BLaER1 treated with 17β-estradiol and CSF1 and Interleukin-3, amounts not matched to agents 10 nM and 100 nM (cell line): ENCODE data around the gene HNRNPH3.

Source experiments
- H3K27ac ChIP-seq, 11 experiments: shearing (Covaris generic); formaldehyde crosslinking; 2 replicates each; pipeline ENCODE4 v1.8.1; 2022
- H3K27me3 ChIP-seq, 11 experiments: shearing (Covaris generic); formaldehyde crosslinking; 2 replicates each; pipeline ENCODE4 v1.8.1; 2022
- H3K36me3 ChIP-seq, 11 experiments: shearing (Covaris generic); formaldehyde crosslinking; 2 replicates each; pipeline ENCODE4 v1.8.1; 2022
- H3K4me1 ChIP-seq, 10 experiments: shearing (Covaris generic); formaldehyde crosslinking; 2 replicates each; pipeline ENCODE4 v1.8.1; 2022
- H3K4me2 ChIP-seq, 11 experiments: shearing (Covaris generic); formaldehyde crosslinking; 2 replicates each; pipeline ENCODE4 v1.8.1; 2022
- H3K4me3 ChIP-seq, 10 experiments: shearing (Covaris generic); formaldehyde crosslinking; 2 replicates each; pipeline ENCODE4 v1.8.1; 2022
- H3K9ac ChIP-seq, 11 experiments: shearing (Covaris generic); formaldehyde crosslinking; 2 replicates each; pipeline ENCODE4 v1.8.1; 2022
- H3K9me3 ChIP-seq, 11 experiments: shearing (Covaris generic); formaldehyde crosslinking; replicated peaks in 1 of 11; 2 replicates each; pipeline ENCODE4 v1.8.1; 2022
- H4K20me1 ChIP-seq, 11 experiments: shearing (Covaris generic); formaldehyde crosslinking; 2 replicates each; pipeline ENCODE4 v1.8.1; 2022
- Cebpa-rat ChIP-seq, 11 experiments: shearing (Covaris generic); IDR thresholded peaks; 2 replicates each; pipeline ENCODE4 v1.8.1; 2022

HNRNPH3 gene

DNA sequence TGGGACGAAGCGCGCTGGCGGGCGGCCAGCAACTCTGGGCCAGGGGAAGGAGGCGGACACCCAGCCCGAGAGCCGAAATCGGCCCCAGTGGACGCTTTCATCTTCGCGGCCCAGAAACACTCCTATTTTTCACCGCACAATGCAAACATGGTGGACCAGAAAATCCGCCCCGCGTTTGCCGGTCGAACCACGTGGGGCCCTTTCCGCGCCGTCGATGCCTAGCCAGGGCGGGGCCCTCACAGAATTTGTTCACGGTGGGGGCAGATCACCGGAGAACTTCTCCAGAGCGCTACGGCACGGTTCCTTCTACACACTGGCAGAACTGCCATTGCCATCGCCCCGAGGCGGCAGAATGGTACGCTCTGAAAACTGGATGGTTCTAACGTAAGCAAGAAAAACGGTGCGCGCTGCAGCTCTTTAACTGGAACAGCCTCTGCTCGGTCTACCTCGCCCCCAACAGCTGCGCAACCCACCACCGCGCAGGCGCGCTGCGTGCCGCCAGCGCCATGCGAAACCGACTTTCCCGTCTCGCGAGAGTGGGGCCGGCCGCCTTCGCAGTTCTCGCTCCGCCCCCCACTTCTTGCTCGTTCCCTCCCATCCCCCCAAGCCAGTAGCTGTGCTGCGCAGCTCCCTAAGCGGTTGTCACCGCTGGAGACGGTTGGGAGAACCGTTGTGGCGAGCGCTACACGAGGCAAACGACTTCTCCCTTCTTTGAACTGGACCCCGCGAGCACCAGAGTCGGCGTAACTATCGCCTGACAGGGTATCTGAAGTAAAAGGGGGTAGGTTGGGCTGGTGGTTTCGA, at the start of gene HNRNPH3:
Gene HNRNPH3, plus strand, starts transcription at position 610 of the 804 bp plus-strand sequence. CDS start 5,158 bp downstream, outside the sequence.
- no peak for TF ChIP-seq Cebpa-rat (IDR thresholded peaks at IDR 0.05)
- Histone ChIP-seq H3K4me2 (peak within 1 kb of the TSS; percentile 83 to 99 (median 92)), H3K9ac (peak within 1 kb of the TSS; percentile 97 to 100 (median 99)), H3K9me3 (peaks cover 0 to 16% (median 0%) of the 10 kb centered on the region in 11 experiments; a peak in 7 of 22 replicates), H3K27ac (peak within 1 kb of the TSS; percentile 98 to 100 (median 99)), H3K36me3 (peaks cover 10 to 32% (median 18%) of the 10 kb centered on the region in 11 experiments; a peak in 18 of 22 replicates), H3K4me3 (peak within 1 kb of the TSS; percentile 65 to 95 (median 89)), H3K4me1 (peaks cover 51 to 68% (median 59%) of the 10 kb centered on the region in 10 experiments), H4K20me1 (peaks cover 38 to 42% (median 41%) of the 10 kb centered on the region in 11 experiments), H3K27me3 (no peaks in the 10 kb centered on the region)

DNA sequence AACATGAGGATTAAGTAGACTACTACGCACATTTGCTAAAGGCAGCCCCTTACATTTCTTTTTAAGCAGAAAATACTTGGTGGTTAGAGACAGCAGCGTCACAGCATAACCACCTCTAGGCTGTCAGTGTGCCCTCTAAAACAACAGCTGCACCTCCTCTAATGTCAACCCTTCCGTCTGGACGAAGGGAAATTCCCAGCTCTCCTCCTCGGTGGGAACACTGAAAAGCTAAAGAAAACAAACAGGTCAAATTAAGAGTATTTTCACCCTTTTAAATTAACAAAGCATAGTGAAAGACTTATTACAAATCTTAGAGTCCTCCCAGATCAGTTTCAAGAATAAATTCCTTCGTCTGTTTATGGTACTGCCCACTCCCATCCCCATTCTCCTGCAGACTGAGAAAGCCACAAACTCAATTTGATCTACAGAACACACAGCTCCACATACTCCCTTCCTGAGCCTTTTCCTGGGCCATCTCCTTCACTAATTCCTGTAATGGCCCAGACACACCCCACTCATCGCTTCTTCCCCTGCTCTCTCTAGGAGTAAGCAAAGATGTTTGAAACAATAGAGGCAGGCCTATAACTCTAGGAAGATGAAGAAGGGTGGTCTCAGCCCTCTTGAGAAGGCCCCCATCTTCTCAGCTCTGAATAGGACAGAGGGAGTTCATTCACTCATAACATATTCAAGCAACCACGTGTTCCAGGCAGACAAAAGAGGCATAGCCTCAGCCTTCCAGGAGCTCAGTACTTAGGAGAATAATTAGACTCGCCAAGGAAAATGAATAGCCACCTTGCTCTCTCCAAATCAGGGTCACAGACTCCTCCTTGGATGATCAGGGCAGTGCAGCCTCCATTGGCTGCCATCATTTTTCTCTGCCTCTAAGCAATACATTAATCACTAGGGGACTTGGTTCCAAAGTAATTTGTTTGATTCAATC, 47.5 kb upstream of the HNRNPH3 start:
- H4K20me1 ChIP-seq = no peaks in the 10 kb centered on the region
- no peak overlapping the region for H3K4me2 ChIP-seq
- no peaks in the 10 kb centered on the region for H3K27me3 ChIP-seq
- H3K9me3 ChIP-seq = peaks cover 12 to 17% (median 15%) of the 10 kb centered on the region in 11 experiments
- no peak for TF ChIP-seq Cebpa-rat (IDR thresholded peaks at IDR 0.05)
- no peaks in the 10 kb centered on the region for H3K36me3 ChIP-seq
- no peak overlapping the region for H3K4me3 ChIP-seq
- no peaks in the 10 kb centered on the region for H3K4me1 ChIP-seq
- no peak overlapping the region for H3K27ac ChIP-seq
- H3K9ac ChIP-seq = no peak overlapping the region

DNA sequence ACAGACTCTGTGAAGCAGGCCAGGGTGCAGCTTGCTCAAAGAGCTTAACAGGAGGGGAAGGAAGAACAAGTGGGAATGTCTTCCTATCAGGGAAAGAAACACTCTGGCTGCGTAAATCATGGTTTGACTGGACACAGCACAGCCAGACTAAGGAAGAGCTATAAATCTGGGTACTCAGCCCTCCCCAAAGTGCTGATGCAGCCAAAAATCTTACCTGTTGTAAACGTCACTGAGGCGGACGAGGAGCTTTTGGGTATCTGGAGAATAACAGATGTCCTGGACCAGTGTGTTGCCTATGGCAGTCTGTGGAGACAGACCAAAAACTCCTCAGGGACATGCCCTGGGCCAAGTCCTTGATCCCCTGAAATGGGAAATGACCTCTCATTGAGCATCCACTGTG, 43.1 kb upstream of the HNRNPH3 start:
- H3K9me3 ChIP-seq = no peaks in the 10 kb centered on the region
- H4K20me1 ChIP-seq = no peaks in the 10 kb centered on the region
- no peak overlapping the region for H3K27ac ChIP-seq

DNA sequence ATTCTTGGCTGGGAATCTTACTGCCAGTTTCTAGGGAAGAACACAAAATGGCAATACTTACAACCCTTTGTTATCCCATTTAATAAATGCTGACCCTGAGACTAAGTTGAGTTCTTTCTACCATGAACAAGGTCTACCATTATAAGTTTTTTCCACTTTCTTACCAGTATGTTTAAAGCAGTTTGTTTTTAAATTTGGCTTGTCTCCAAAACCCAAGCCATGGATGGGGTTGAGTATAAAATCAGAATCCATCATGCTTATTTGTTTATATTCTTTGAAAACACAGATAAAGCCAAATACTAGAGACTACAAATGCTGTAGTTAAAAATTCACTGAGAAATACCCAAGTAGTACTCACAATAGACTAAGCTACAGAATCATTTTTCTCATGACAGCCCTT, 41.1 kb upstream of the HNRNPH3 start:
- no peaks in the 10 kb centered on the region for H3K4me1 ChIP-seq
- H3K9ac ChIP-seq = no peak overlapping the region
- H3K4me2 ChIP-seq = no peak overlapping the region
- H4K20me1 ChIP-seq = no peaks in the 10 kb centered on the region
- no peaks in the 10 kb centered on the region for H3K9me3 ChIP-seq
- no peaks in the 10 kb centered on the region for H3K27me3 ChIP-seq
- no peak overlapping the region for H3K4me3 ChIP-seq
- H3K27ac ChIP-seq = no peak overlapping the region
- peaks cover 0 to 9% (median 0%) of the 10 kb centered on the region in 11 experiments; a peak in 3 of 22 replicates for H3K36me3 ChIP-seq
- no peak for TF ChIP-seq Cebpa-rat (IDR thresholded peaks at IDR 0.05)

More for the DNA sequence above, 43.1 kb upstream of the HNRNPH3 start:
- Histone ChIP-seq H3K36me3 (peaks cover 0 to 6% (median 0%) of the 10 kb centered on the region in 11 experiments; a peak in 3 of 22 replicates), H3K4me1 (no peaks in the 10 kb centered on the region), H3K9ac (no peak overlapping the region), H3K4me2 (no peak overlapping the region), H3K4me3 (no peak overlapping the region), H3K27me3 (no peaks in the 10 kb centered on the region)
- TF ChIP-seq Cebpa-rat (IDR thresholded peaks at IDR 0.05) = no peak

DNA sequence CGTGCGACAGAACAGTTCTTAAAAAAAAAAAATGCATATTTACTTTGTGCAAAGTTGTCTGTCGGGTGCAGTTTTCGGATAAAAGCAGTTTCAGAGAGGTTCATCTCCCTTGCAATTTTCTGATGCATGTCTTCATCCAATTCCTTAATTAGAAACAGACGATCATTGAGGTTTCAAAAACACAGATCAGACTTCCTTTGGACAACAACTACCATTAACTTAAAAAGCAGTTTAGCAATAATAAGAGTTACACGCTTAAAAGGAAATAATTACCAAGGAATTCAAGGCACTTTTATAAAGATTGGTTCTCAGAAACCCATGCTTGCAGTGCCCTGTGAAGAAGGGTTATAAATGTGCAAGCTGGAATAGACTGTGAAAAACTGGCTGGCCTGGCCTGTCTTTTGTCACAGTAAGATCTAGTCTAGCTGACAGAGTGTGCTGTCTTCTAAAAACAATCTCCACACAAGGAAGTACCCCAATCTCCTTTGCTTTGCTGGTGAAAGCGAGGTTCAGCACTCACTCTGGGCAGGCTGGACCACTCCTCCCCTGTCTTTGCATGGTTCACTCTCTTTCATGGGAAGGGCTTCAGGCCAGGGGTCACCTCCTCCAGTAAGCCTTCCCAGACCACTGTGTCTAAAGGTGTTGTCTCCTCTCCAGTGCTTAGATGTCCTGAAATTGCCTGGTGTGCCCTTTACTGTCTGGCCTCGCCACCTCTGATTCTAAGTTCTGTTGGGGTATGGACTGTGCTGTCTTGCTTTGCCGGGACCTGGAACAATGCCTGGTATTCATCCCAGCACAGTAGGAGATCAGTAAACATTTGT, 34.8 kb upstream of the HNRNPH3 start:
- H3K36me3 ChIP-seq = peaks cover 0 to 5% (median 0%) of the 10 kb centered on the region in 11 experiments; a peak in 1 of 22 replicates
- H3K4me2 ChIP-seq = no peak overlapping the region
- H3K9me3 ChIP-seq = no peaks in the 10 kb centered on the region
- H3K4me1 ChIP-seq = peaks cover 0 to 20% (median 0%) of the 10 kb centered on the region in 10 experiments; a peak in 8 of 20 replicates
- no peaks in the 10 kb centered on the region for H4K20me1 ChIP-seq
- no peak for TF ChIP-seq Cebpa-rat (IDR thresholded peaks at IDR 0.05)
- H3K27me3 ChIP-seq = no peaks in the 10 kb centered on the region
- H3K27ac ChIP-seq = 0 out of 22 replicates have a peak overlapping the region, but pooled peaks of 1 of the 11 experiments have one; percentile 13
- no peak overlapping the region for H3K4me3 ChIP-seq
- H3K9ac ChIP-seq = peak overlapping the region in 1 of 11 experiments; percentile 31; a peak in 1 of 22 replicates

- no peaks in the 10 kb centered on the region for H4K20me1 ChIP-seq
- H3K9me3 ChIP-seq = no peaks in the 10 kb centered on the region
- peak overlapping the region in 4 of 11 experiments; percentile 7 to 42 (median 22); a peak in 3 of 22 replicates for H3K4me2 ChIP-seq
- H3K36me3 ChIP-seq = no peaks in the 10 kb centered on the region
- H3K4me3 ChIP-seq = no peak overlapping the region
- H3K4me1 ChIP-seq = peaks cover 0 to 20% (median 0%) of the 10 kb centered on the region in 10 experiments; a peak in 8 of 20 replicates
- H3K9ac ChIP-seq = no peak overlapping the region
- peak overlapping the region in 3 of 11 experiments; percentile 21 to 53 (median 37); a peak in 3 of 22 replicates for H3K27ac ChIP-seq
- TF ChIP-seq Cebpa-rat (IDR thresholded peaks at IDR 0.05) = no peak
- H3K27me3 ChIP-seq = no peaks in the 10 kb centered on the region
Observed at GRCh38 chr10:68301301-68301700, 30.6 kb upstream of the HNRNPH3 start.

DNA sequence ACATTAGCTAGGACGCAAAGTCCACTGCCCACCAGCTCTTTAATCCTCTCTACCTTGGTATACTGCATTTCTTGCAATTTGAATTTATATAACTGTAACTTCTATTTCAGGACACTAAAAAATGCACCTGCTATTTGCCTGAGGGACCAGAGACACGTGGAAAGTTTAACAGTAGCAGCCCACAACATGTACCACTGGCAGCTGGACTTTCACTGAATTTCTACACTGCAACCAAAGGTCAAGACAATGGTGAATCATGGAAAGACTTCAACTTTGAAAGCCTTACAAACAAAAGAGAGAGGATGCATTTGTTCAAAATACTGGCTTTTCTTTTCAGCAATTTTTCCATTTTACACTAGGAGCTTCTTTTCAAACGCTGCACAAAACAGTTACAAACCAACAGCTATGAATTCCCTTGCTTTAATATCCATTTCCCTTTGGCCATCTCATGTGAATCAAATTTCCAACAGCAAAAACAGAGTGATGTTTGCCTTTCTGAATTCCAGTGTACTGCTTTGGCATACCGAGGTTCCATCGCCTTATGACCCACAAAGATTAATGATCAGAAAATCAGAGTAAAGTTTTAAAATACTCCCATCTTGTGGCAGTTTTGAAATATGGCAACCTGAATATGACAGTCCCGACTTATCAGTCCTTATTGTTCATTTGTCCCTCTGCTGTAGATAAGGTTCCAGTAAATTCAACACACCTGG, 29.9 kb upstream of the HNRNPH3 start:
- Histone ChIP-seq H3K36me3 (no peaks in the 10 kb centered on the region), H3K4me2 (peak overlapping the region in 1 of 11 experiments; percentile 42; a peak in 1 of 22 replicates), H3K27me3 (no peaks in the 10 kb centered on the region), H3K27ac (no peak overlapping the region; a peak in 1 of 22 replicates), H3K4me3 (no peak overlapping the region), H3K9me3 (no peaks in the 10 kb centered on the region), H3K9ac (no peak overlapping the region), H3K4me1 (peaks cover 0 to 25% (median 0%) of the 10 kb centered on the region in 10 experiments; a peak in 8 of 20 replicates), H4K20me1 (no peaks in the 10 kb centered on the region)
- no peak for TF ChIP-seq Cebpa-rat (IDR thresholded peaks at IDR 0.05)

DNA sequence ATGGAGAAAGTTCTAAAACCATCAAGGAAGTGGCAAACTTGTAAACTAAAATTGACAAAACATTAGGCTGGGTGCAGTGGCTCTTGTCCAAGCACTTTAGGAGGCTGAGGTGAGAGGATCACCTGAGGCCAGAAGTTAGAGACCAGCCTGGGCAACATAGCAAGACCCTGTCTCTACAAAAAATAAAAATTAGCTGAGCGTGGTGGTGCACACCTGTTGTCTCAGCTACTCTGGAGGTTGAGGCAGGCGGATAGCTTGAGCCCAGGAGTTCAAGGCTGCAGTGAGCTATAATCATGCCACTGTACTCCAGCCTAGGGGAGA, 29.4 kb upstream of the HNRNPH3 start:
- Histone ChIP-seq H3K4me1 (peaks cover 0 to 26% (median 0%) of the 10 kb centered on the region in 10 experiments; a peak in 8 of 20 replicates), H4K20me1 (no peaks in the 10 kb centered on the region), H3K4me3 (no peak overlapping the region), H3K36me3 (no peaks in the 10 kb centered on the region), H3K9ac (no peak overlapping the region), H3K4me2 (no peak overlapping the region), H3K27me3 (no peaks in the 10 kb centered on the region), H3K27ac (no peak overlapping the region), H3K9me3 (no peaks in the 10 kb centered on the region)
- no peak for TF ChIP-seq Cebpa-rat (IDR thresholded peaks at IDR 0.05)
